Ureter (tissue), 1 donor: ENCODE data around the gene LOC101059915.
"Not testable (repeated sequence)": the region's sequence is repeated elsewhere in the genome, so short reads cannot be mapped to it uniquely, and the experiment has no call there.

Experiments used
- DNase-seq: peaks from one replicate; pipeline ENCODE4 v3.0.0-alpha.2; 2020; ENCODE audit warnings: low spot score
- donor health status: DM: yes; HTN: yes; CAD: no.

The LOC101059915 gene

DNA sequence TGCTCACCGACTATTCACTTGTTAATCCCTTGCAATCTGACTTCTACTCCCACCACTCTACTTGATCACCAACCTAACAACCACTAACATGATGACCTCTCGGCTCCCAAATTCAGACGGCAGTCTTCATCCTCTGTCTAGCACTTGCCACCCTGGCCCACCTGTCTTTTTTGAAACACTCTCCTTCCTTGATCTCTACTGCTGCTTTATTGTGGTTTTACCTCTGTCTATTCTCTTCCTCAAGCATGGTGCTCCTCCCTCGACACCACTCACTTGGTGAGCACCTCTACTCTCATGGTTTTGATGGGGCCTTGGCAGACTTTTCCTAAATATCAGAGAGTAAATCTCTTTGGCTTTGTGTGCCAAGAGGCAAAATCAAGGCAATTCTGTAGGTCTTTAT is 27.3 kb upstream of the LOC101059915 start:
- DNase-seq, result no peak

DNA sequence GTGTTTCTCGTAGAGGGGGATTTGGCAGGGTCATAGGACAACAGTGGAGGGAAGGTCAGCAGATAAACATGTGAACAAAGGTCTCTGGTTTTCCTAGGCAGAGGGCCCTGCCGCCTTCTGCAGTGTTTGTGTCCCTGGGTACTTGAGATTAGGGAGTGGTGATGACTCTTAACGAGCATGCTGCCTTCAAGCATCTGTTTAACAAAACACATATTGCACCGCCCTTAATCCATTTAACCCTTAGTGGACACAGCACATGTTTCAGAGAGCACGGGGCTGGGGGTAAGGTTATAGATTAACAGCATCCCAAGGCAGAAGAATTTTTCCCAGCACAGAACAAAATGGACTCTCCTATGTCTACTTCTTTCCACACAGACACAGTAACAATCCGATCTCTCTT is 22.9 kb upstream of the LOC101059915 start:
- DNase-seq, result not testable (repeated sequence)

GRCh38 chrX:71650333-71650969 is 16.9 kb upstream of the LOC101059915 start:
- DNase-seq, result no peak

- DNase-seq, result no peak
Observed at GRCh38 chrX:71652405-71652804, 14.9 kb upstream of the LOC101059915 start.

DNA sequence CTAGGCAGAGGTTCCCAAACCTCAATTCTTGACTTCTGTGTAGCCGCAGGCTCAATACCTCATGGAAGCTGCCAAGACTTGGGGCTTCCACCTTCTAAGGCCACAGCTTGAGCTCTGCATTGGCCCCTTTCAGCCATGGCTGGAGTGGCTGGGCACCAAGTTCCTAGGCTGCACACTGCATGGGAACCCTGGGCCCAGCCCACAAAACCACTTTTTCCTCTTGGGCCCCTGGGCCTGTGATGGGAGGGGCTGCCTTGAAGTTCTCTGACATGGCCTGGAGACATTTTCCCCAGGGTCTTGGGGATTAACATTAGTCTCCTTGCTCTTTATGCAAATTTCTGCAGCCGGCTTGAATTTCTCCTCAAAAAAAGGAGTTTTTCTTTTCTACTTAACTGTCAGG is 14.0 kb upstream of the LOC101059915 start:
- DNase-seq, result no peak

GRCh38 chrX:71657267-71657666 is 10.1 kb upstream of the LOC101059915 start:
- DNase-seq, result no peak

DNA sequence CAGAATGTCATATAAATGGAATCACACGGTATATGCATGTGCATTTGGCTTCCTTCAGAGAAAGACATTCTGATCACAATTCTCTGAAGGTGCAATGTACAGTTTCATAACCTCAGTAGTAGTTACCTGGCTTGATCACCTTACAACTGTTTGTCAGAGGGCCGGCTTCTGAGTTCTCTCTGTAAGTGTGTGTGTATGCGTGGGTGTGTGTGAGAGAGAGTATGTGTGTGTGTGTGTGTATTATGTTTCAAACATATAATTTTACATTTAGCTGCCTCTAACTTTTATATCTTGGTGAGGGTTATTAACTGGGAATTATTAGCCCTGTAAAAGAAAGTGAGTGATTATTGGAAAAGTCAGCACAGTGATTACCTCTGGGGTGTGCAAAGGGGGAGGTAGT is 8.0 kb upstream of the LOC101059915 start:
- no peak for DNase-seq

DNA sequence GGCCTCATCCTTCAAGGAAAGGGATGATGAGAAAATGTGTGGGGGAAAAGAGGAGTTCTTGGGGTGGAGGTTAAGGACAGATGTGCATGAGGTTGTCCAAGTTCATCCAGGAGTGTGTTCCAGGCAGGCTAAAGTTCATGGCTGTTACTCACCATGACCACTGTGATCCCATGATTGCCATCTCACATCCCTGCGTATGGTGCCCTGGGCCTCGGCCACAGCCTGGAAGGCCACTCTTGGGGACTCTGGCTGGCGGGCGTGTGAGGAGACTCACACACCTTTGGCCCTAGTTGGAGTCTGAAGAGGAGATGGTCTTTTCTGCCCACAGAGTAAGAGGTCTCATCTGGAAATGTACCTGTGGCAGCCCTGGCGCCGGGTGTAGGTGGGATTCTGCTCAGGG is 7.4 kb upstream of the LOC101059915 start:
- no peak for DNase-seq

DNA sequence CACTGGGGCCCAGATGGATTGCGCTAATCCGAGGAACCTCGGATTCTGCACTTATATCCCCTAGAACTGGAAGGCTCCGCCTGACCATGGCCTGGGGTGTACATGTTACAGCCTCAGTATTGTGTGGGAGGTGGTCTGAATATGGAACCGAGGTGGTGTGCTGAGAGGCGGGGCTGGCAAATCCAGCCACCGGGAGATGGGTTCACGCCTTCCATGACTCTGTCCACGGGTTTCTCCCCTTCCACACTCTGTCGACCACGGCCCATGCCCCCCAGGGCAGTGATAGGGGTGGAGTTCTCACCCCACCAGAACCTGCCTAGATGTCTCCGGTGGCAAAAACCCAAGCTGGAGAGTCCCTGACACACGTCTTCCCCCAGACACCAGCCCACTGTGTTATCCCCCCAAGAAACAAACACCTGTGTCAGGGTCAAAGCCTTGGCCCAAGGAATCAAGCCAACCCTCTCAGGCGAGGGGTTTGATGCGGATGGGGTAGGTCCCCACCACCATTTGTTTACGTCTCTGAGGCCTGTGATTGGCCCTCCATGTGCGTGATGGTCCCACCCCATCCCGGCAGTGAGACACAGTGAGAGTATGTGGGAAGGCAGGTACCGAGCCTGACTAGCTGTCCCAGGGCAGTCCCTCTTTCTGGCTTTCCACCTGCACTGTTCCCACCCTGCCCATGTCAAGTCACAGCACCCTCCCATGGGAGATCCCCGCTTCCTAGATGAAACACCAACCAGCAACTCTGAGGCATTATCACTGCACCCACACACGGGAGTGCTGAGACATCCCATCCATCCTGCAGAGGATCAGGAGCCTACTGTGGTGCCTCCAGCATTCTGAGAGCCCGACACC is 6.6 kb upstream of the LOC101059915 start:
- no peak for DNase-seq

GRCh38 chrX:71661919-71662318 is 5.4 kb upstream of the LOC101059915 start:
- no peak for DNase-seq

GRCh38 chrX:71662654-71663053 is 4.7 kb upstream of the LOC101059915 start:
- not testable (repeated sequence) for DNase-seq

DNA sequence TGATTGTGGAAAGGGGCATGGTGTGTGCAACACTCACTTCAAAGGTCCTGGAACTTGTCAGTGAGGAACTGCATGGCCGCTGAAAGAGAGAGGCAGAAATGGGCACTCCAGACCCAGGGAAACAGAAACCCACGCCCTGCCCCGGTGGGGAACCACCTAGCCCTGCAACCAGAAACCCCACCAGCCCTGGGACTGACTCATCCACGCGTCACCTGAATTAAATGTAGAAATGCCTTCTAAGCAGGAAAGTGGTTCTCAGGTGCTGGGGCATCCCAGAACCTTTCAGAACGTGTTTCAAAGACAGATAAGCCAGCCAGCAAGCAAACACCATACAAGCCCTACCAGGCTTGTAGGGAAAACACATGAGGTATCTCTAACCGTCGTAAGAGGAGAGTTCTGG is 4.1 kb upstream of the LOC101059915 start:
- DNase-seq, result not testable (repeated sequence)

DNA sequence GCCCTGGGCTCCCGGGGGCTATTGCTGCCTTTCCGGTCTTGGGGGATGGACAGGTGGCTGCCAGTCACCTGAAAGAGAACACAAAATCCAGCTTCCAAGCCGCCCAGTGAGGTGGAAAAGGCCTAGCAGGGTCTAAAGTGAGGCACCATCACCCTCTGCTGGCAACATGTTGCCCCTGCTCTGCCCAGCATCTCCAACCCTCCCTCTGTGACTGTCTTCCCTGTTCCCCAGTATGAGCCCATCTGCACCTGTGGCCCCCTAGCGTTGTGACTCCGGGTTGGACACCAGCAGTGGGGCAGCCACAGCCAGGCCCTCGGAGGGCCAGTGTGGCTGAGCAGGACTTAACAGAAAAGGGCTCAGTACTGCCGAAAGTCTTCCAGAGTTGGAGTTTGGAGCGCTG is 3.1 kb upstream of the LOC101059915 start:
- DNase-seq, result not testable (repeated sequence)

- DNase-seq, result no peak
Observed at GRCh38 chrX:71664889-71665491, 2.4 kb upstream of the LOC101059915 start.

DNA sequence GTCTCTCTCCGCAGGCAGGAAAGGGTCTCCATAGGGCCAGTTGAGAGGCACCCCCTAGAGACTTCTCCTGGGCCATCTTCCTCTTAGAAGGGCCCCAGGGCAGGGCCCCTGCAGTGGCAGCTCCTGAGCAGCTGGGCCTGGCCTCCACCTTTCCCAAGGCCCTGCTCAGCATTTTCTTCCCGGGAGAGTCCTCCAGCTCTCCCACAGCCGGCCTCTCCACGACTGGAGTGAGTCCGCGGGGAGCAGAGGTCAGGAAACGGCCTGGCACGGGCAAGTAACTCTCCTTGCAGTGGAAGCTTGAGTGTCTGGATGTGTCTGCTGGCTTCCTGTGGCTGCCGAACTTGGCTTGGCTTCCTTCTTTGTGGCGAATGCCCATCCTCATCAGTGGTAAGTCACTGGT is 1.6 kb upstream of the LOC101059915 start:
- no peak for DNase-seq

GRCh38 chrX:71666240-71667223 is 814 bp upstream of the LOC101059915 start:
- no peak for DNase-seq

DNA sequence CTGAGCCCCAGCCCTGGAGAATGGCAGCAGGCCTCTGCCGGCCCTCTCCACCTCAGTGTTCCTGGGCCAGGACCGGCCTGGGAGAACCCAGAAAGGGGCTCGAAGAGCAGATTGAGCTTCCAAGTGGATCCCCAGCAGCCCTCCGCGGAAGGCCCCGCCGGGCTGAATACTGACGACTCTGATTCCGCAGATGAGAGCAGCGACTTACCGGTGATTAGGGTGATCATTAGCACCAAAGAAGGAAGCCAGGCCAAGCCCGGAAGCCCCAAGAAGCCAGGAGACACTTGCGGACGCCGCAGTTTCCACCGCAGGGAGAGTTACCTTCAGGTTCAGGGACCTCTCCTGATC is 876 bp downstream of the LOC101059915 start:
- no peak for DNase-seq

DNA sequence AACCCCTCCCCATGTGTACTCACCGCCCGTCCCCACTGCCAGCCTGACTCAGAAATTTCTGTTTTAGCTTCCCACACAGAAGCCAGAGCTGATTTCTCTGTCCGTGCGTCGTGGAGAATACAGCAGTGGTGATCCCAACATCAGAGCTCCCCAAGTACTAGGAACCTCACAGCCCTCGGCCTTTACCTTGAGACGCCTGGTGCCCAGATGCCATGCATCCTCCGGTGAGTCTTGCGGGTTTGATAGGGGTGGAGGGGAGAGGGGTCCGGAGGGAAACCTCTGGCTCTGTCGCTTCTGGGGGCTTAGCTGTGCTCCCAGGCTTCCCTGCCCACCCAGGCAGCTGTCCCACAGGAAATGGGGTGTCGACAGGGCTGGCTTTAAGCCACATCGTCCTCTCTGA is 2.1 kb downstream of the LOC101059915 start:
- DNase-seq, result no peak

DNA sequence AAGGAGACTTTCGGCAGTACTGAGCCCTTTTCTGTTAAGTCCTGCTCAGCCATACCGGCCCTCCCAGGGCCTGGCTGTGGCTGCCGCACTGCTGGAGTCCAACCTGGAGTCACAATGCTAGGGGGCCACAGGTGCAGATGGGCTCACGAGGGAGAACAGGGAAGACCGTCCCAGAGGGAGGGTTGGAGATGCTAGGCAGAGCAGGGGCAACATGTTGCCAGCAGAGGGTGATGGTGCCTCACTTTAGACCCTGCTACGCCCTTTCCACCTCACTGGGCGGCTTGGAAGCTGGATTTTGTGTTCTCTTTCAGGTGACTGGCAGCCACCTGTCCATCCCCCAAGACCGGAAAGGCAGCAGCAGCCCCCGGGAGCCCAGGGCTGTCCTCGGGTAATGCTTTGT is 2.6 kb downstream of the LOC101059915 start:
- not testable (repeated sequence) for DNase-seq

GRCh38 chrX:71671043-71671780 is 3.9 kb downstream of the LOC101059915 start:
- DNase-seq, result no peak

DNA sequence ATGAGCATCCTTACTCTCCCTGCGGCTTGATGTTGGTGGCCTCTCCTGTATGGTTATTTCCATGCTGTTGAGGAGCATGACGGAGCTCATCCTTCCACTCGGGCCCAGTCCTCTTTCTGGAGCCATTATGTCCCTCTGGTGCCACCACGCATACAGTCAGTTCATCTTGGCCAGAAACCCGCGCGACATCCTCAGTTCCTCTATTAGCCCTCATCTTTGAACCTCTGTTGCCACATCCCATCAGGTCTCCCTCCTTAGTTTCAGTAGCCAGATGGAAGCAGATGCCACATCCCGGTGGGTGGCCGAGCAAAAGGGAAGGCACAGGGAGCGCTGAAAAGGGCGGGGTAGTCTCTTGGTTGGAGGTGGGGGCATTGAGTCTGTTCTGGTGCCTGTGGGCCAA is 4.6 kb downstream of the LOC101059915 start:
- DNase-seq, result no peak
